ENCODE data around the gene PRSS35.

The PRSS35 gene

DNA sequence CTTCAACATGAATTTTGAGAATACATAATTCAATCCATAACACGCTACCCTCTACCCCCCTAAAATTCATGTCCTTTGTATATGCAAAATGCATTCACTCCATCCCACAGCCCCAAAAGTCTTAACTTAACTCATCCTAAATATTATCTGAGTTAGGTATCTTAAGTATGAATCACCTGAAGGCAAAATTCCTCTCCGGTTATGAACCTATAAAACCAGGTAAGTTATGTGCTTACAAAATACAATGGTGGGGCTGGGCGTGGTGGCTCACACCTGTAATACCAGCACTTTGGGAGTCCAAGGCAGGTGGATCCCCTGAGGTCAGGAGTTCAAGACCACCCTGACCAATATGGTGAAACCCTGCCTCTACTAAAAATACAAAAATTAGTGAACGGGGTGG, 23.5 kb upstream of the PRSS35 start:
- Histone ChIP-seq H3K4me3 (no peak overlapping the region), H3K27ac (no peak overlapping the region)
- no peak for TF ChIP-seq CTCF (IDR thresholded peaks at IDR 0.05)
- no peak for DNase-seq (ENCODE audit: low spot score)

DNA sequence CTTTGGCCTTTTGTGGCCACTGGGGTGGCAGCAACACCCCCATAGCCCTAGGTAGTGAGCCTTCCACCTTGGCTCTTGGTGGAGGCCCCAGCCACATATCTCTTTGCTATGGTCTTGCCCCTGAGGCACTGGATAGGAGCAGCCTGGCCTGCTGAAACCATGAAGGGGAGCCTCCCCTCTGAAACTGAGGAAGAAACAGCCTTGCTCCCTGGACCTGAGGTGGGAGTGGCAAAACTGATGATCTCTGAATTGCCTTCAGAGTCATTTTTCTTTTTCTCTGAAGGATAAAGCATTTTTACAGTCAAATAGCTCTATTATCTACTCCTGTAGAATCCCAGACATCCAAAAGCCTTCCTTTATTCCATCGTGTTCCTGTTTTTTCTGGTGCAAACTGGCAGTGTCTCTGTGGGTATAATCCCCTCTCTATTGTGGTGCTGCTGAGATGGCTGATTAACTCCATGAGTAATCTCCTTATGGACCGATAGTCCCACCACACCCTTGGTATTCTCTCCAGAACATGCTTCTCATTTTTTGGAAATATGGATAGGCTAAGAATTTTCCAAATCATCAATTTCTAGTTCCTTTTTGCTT, 22.0 kb upstream of the PRSS35 start:
- DNase-seq (ENCODE audit: low spot score) = no peak
- TF ChIP-seq CTCF (IDR thresholded peaks at IDR 0.05) = no peak
- no peak overlapping the region for H3K4me3 ChIP-seq
- H3K27ac ChIP-seq = no peak overlapping the region

- no peak overlapping the region for H3K27ac ChIP-seq
- H3K4me3 ChIP-seq = no peak overlapping the region
- TF ChIP-seq CTCF (IDR thresholded peaks at IDR 0.05) = no peak
- no peak for DNase-seq (ENCODE audit: low spot score)
Observed at GRCh38 chr6:83505356-83505755, 7.0 kb upstream of the PRSS35 start.

DNA sequence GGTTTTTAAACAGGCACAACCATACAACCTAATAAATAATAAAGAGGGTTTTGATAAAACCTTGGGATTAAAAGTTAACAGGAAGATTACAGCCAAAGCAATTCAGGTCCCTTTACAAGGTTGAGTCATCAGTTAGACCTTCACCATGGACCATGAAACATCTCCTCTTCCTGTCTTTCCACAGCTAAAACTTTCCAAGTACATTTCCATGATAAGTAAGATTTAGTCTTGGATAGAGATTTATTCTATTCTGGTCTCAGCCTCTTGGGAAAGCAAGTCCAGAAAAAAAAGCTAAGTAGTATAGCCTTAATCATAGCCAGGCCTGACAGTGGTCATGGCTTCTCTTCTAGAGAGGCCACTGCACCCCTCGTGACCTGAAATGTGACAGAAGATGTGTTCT, 2.9 kb upstream of the PRSS35 start:
- TF ChIP-seq CTCF (IDR thresholded peaks at IDR 0.05) = no peak
- H3K27ac ChIP-seq = no peak overlapping the region
- no peak overlapping the region for H3K4me3 ChIP-seq
- no peak for DNase-seq (ENCODE audit: low spot score)

DNA sequence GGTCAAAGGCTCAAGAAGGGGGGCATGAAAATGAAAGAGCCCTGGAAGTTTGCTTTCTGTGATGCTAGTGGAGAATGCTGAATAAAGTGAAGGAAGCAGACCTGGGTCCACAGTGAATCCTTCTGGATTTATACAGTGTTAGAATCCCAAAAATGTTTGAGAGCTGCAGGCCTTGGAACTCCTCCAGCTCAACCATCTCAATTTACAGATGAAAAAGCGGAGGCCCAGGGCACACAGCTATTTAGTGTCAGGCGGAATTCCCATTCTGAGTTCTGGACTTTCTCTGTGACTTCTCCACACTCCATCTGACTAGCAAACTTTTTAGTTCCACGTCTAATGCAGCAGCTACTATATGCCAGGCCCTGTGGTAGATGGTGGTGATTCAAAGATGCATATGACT, 1.5 kb upstream of the PRSS35 start:
- H3K27ac ChIP-seq = no peak overlapping the region

GRCh38 chr6:83511266-83511665, 1.1 kb upstream of the PRSS35 start:
- DNase-seq (ENCODE audit: low spot score) = no peak
- Histone ChIP-seq H3K4me3 (no peak overlapping the region), H3K27ac (no peak overlapping the region)
- TF ChIP-seq CTCF (IDR thresholded peaks at IDR 0.05) = no peak

More for the DNA sequence above, 1.5 kb upstream of the PRSS35 start:
- no peak for TF ChIP-seq CTCF (IDR thresholded peaks at IDR 0.05)
- DNase-seq (ENCODE audit: low spot score) = no peak
- H3K4me3 ChIP-seq = no peak overlapping the region

GRCh38 chr6:83514466-83514865, 2.1 kb downstream of the PRSS35 start:
- TF ChIP-seq CTCF (IDR thresholded peaks at IDR 0.05) = no peak
- no peak overlapping the region for H3K4me3 ChIP-seq
- H3K27ac ChIP-seq = no peak overlapping the region
- DNase-seq (ENCODE audit: low spot score) = no peak
